Measurements from ENCODE around the gene NLRP3. TPM values are rescaled to one million over a fixed set of nuclear protein-coding genes. Genes with fewer than 3 reads are reported as not detected.
"Not testable (repeated sequence)": the region's sequence is repeated elsewhere in the genome, so short reads cannot be mapped to it uniquely, and the experiment has no call there.

NLRP3 gene
- total RNA-seq, 1 experiment from 2014 or later, result not detected

GRCh38 chr1:247392088-247392487 is 23.9 kb upstream of the NLRP3 start:
- H3K27ac ChIP-seq, result no peak overlapping the region
- no peak for DNase-seq
- no TSS peak for BruUV-seq (replicated peaks)
- no peak overlapping the region for H3K4me3 ChIP-seq
- H3K9me3 ChIP-seq (ENCODE audit: insufficient read depth, low read depth), result no peaks in the 10 kb centered on the region
- no peaks in the 10 kb centered on the region for H3K27me3 ChIP-seq (ENCODE audit: insufficient read depth, low read depth)
- H3K79me2 ChIP-seq (ENCODE audit: low read depth), result no peaks in the 10 kb centered on the region
- CTCF ChIA-PET, result no interaction called here
- H3F3A ChIP-seq (ENCODE audit: insufficient read depth, low read depth), result no peaks in the 10 kb centered on the region
- H2AFZ ChIP-seq, result no peak overlapping the region
- no peak overlapping the region for H3K4me2 ChIP-seq
- H3K36me3 ChIP-seq (ENCODE audit: low read depth), result no peaks in the 10 kb centered on the region
- intact Hi-C loops (cut with micrococcal nuclease; ENCODE audit: unreplicated experiment), result loop anchor here (5.0 kb wide), 1 partner anchor 185 kb away; no protein-coding TSS in a partner anchor
- no peak for TF ChIP-seq EZH2 (IDR thresholded peaks at IDR 0.05; ENCODE audit: low read depth)
- TF ChIP-seq CTCF (conservative IDR thresholded peaks at IDR 0.05), result no peak
- H4K20me1 ChIP-seq (ENCODE audit: insufficient read depth), result no peaks in the 10 kb centered on the region
- H3K9me2 ChIP-seq (ENCODE audit: insufficient read depth), result no peaks in the 10 kb centered on the region
- POLR2A ChIA-PET (ENCODE audit: unreplicated experiment), result no interaction called here
- H3K4me1 ChIP-seq (replicated peaks; ENCODE audit: insufficient read depth), result no peaks in the 10 kb centered on the region

- intact Hi-C loops (cut with micrococcal nuclease; ENCODE audit: unreplicated experiment); H3K36me3 ChIP-seq (ENCODE audit: low read depth); H3F3A ChIP-seq (ENCODE audit: insufficient read depth, low read depth); H3K27me3 ChIP-seq (ENCODE audit: insufficient read depth, low read depth); H3K4me1 ChIP-seq (replicated peaks; ENCODE audit: insufficient read depth); CTCF ChIA-PET; H2AFZ ChIP-seq; H3K9me2 ChIP-seq (ENCODE audit: insufficient read depth); DNase-seq; H4K20me1 ChIP-seq (ENCODE audit: insufficient read depth); H3K4me3 ChIP-seq; H3K27ac ChIP-seq; H3K9me3 ChIP-seq (ENCODE audit: insufficient read depth, low read depth); H3K79me2 ChIP-seq (ENCODE audit: low read depth); BruUV-seq (replicated peaks); POLR2A ChIA-PET (ENCODE audit: unreplicated experiment); H3K4me2 ChIP-seq: not testable (repeated sequence)
These were observed 20.9 kb upstream of the NLRP3 start for GRCh38 chr1:247395075-247395474.

- Histone ChIP-seq H3K79me2 (ENCODE audit: low read depth) (no peaks in the 10 kb centered on the region), H3K4me1 (replicated peaks; ENCODE audit: insufficient read depth) (no peaks in the 10 kb centered on the region), H3F3A (ENCODE audit: insufficient read depth, low read depth) (no peaks in the 10 kb centered on the region), H3K4me2 (no peak overlapping the region), H3K9me3 (ENCODE audit: insufficient read depth, low read depth) (no peaks in the 10 kb centered on the region), H3K27me3 (ENCODE audit: insufficient read depth, low read depth) (peaks cover 22% of the 10 kb centered on the region), H3K27ac (no peak overlapping the region), H3K9me2 (ENCODE audit: insufficient read depth) (no peaks in the 10 kb centered on the region), H2AFZ (no peak overlapping the region), H3K4me3 (no peak overlapping the region), H3K36me3 (ENCODE audit: low read depth) (no peaks in the 10 kb centered on the region), H4K20me1 (ENCODE audit: insufficient read depth) (no peaks in the 10 kb centered on the region)
- no peak for DNase-seq
- BruUV-seq (replicated peaks), result no TSS peak
- intact Hi-C loops (cut with micrococcal nuclease; ENCODE audit: unreplicated experiment), result no loop called here
- TF ChIP-seq CTCF (conservative IDR thresholded peaks at IDR 0.05) (no peak), EZH2 (IDR thresholded peaks at IDR 0.05; ENCODE audit: low read depth) (no peak)
- CTCF ChIA-PET, result no interaction called here
- POLR2A ChIA-PET (ENCODE audit: unreplicated experiment), result no interaction called here
These were observed 15.3 kb upstream of the NLRP3 start for GRCh38 chr1:247400685-247401084.

- CTCF ChIA-PET, result no interaction called here
- H3K27ac ChIP-seq, result no peak overlapping the region
These were observed 14.5 kb upstream of the NLRP3 start for GRCh38 chr1:247401310-247402119.

More at GRCh38 chr1:247401310-247402119, 14.5 kb upstream of the NLRP3 start:
- H3K4me3 ChIP-seq, result no peak overlapping the region
- POLR2A ChIA-PET (ENCODE audit: unreplicated experiment), result no interaction called here
- no peaks in the 10 kb centered on the region for H3F3A ChIP-seq (ENCODE audit: insufficient read depth, low read depth)
- TF ChIP-seq CTCF (conservative IDR thresholded peaks at IDR 0.05) (no peak), EZH2 (IDR thresholded peaks at IDR 0.05; ENCODE audit: low read depth) (no peak)
- no peaks in the 10 kb centered on the region for H3K9me3 ChIP-seq (ENCODE audit: insufficient read depth, low read depth)
- intact Hi-C loops (cut with micrococcal nuclease; ENCODE audit: unreplicated experiment), result no loop called here
- no peak overlapping the region for H3K4me2 ChIP-seq
- BruUV-seq (replicated peaks), result no TSS peak
- H3K9me2 ChIP-seq (ENCODE audit: insufficient read depth), result no peaks in the 10 kb centered on the region
- H2AFZ ChIP-seq, result no peak overlapping the region
- peaks cover 22% of the 10 kb centered on the region for H3K27me3 ChIP-seq (ENCODE audit: insufficient read depth, low read depth)
- DNase-seq, result no peak
- H3K36me3 ChIP-seq (ENCODE audit: low read depth), result no peaks in the 10 kb centered on the region
- H3K79me2 ChIP-seq (ENCODE audit: low read depth), result no peaks in the 10 kb centered on the region
- H4K20me1 ChIP-seq (ENCODE audit: insufficient read depth), result no peaks in the 10 kb centered on the region
- no peaks in the 10 kb centered on the region for H3K4me1 ChIP-seq (replicated peaks; ENCODE audit: insufficient read depth)
